Suprapubic skin (tissue), 4 donors: ENCODE data around the gene DHX34.

Source experiments
- EP300 ChIP-seq: sonication (generic); formaldehyde crosslinking; IDR thresholded peaks from one replicate; pipeline ENCODE4 v1.6.1; 2017; ENCODE audit warnings: antibody characterized with exemption
- POLR2AphosphoS5 ChIP-seq, 3 donors: sonication (generic); formaldehyde crosslinking; IDR thresholded peaks; one replicate each; pipeline ENCODE4 v1.6.1; 2017; ENCODE audit warnings: antibody characterized with exemption in 3 of 3

DNA sequence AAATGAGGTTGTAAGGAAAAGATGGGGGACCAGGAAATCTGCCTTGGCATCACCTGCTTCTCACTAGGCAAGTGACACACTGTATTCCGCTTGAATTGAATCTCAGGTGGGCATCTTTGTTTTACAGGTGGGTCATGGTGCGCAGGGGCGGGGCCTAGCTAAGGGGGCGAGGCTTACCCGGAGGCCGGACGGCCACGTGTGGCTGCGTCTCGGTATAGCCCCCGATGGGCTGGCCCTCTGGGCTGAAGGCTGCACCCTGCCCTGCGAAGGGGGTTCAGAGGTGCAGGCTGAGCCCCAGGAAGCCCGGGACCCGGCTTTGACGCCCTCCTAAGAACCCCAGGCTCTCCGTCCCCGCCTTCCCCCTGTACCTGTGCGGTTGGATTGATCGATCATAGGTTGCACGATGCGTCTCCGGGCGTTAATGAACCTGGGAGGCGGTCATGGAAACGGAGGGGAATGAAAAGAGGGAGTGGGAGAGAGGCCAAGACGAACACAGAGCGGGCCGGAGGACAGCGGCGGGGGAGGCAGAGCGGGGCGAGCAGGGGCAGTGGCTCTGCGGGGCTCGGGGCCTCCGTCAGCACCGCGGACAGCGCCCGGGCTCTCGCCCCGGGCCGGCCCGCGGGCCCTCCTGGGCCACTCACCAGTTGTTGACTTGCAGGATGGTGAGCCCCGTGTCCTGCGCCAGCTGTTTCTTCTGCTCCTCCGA, 57.7 kb downstream of the DHX34 start:
- TF ChIP-seq POLR2AphosphoS5 (IDR thresholded peaks at IDR 0.05) (no peak), EP300 (no peak)
